ENCODE measurements around the gene AKNA. TPM values are rescaled to one million over a fixed set of nuclear protein-coding genes. Genes with fewer than 3 reads are reported as not detected.

Gene AKNA
- polyA plus RNA-seq, 4 donors: 3.4 to 22.0 (median 12.8) TPM

DNA sequence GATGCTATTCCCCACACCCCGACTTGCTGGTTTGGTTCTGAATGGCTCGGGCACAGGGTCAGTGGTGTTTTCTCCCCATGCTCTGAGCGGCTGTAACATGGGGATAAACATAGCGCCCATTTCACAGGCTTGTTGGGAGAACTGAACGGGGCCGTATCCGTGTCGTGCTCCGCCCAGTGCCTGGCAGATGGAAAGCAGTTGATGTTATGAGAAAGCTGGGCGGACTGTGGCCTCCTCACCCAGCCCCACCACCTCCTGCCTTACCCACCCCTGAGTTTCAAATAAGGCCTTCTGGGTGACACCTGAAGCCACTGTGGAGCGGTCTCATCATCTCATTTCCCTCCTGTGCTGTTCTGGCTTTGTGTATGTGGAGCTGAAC, 43.6 kb downstream of the AKNA start:
- H3K9me3 ChIP-seq (ENCODE audit: control insufficient read depth in 2 of 2, insufficient read depth in 1 of 2, low read depth in 1 of 2, low read length in 1 of 2): no peaks in the 10 kb centered on the region
- 90 to 93% (median 90%) methylated on average over 11 of the region's 11 CpGs for whole genome bisulfite sequencing, 3 donors
- no peak overlapping the region for H3K4me3 ChIP-seq (ENCODE audit: low read depth in 1 of 3, low read length in 3 of 3)
- DNase-seq (no peak), FAIRE-seq (no peak)
- no peaks in the 10 kb centered on the region for H3K27me3 ChIP-seq (ENCODE audit: control insufficient read depth in 3 of 3, insufficient read depth in 3 of 3, low read length in 3 of 3)
- no peaks in the 10 kb centered on the region for H3K4me1 ChIP-seq (ENCODE audit: control insufficient read depth in 3 of 3, insufficient read depth in 2 of 3, low read depth in 1 of 3, low read length in 2 of 3)
- H3K27ac ChIP-seq (ENCODE audit: low read depth in 1 of 3, low read length in 2 of 3): no peak overlapping the region
- peaks cover 7 to 75% (median 23%) of the 10 kb centered on the region in 3 donors for H3K36me3 ChIP-seq (ENCODE audit: control insufficient read depth in 3 of 3, insufficient read depth in 2 of 3, low read depth in 1 of 3, low read length in 3 of 3)

DNA sequence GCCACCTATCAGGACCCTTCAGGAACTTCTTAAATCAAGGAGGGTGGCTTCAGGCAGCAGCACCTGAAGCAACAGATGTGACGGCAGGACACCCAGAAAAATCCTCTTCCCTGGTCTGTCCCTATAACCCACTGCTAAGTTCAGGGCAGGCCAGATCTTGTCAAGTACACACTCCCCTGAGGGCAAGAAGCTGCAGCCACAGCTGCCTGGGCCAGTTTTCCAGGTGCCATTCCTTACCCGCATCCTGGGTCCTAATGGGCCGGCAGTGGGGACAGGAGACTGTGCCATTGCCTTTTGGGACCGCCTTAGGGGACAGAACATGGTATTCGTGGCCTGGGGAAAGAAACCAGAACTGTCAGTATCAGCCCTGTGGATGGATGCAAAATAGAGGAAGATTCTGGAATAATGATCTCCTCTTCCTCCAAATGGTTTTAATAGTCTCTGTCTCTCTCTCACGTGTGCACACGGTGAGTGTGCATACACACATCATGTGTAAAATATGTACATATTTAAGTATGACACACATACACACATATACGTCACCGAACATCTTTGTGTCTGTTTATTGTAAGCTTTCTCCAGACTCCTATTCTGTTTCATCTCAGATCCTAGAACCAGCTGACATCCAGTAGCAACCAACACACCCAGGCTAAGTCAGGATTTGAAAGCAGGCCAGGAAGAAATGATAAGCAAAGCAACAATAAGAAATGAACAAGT, 44.2 kb downstream of the AKNA start:
- no peaks in the 10 kb centered on the region for H3K9me3 ChIP-seq (ENCODE audit: control insufficient read depth in 2 of 2, insufficient read depth in 1 of 2, low read depth in 1 of 2, low read length in 1 of 2)
- 89 to 98% (median 94%) methylated on average over 9 of the region's 9 CpGs for WGBS, 3 donors
- no peaks in the 10 kb centered on the region for H3K27me3 ChIP-seq (ENCODE audit: control insufficient read depth in 3 of 3, insufficient read depth in 3 of 3, low read length in 3 of 3)
- no peak overlapping the region for H3K27ac ChIP-seq (ENCODE audit: low read depth in 1 of 3, low read length in 2 of 3)
- FAIRE-seq: no peak
- no peaks in the 10 kb centered on the region for H3K4me1 ChIP-seq (ENCODE audit: control insufficient read depth in 3 of 3, insufficient read depth in 2 of 3, low read depth in 1 of 3, low read length in 2 of 3)
- no peak for DNase-seq
- no peak overlapping the region for H3K4me3 ChIP-seq (ENCODE audit: low read depth in 1 of 3, low read length in 3 of 3)
- H3K36me3 ChIP-seq (ENCODE audit: control insufficient read depth in 3 of 3, insufficient read depth in 2 of 3, low read depth in 1 of 3, low read length in 3 of 3): peaks cover 7 to 75% (median 23%) of the 10 kb centered on the region in 3 donors

GRCh38 chr9:114342755-114343440, 44.9 kb downstream of the AKNA start:
- 88 to 94% (median 91%) methylated on average over 5 of the region's 5 CpGs for WGBS, 3 donors
- DNase-seq: no peak
- Histone ChIP-seq H3K4me1 (ENCODE audit: control insufficient read depth in 3 of 3, insufficient read depth in 2 of 3, low read depth in 1 of 3, low read length in 2 of 3) (no peaks in the 10 kb centered on the region), H3K4me3 (ENCODE audit: low read depth in 1 of 3, low read length in 3 of 3) (no peak overlapping the region), H3K27me3 (ENCODE audit: control insufficient read depth in 3 of 3, insufficient read depth in 3 of 3, low read length in 3 of 3) (no peaks in the 10 kb centered on the region), H3K36me3 (ENCODE audit: control insufficient read depth in 3 of 3, insufficient read depth in 2 of 3, low read depth in 1 of 3, low read length in 3 of 3) (peaks cover 7 to 74% (median 18%) of the 10 kb centered on the region in 3 donors), H3K9me3 (ENCODE audit: control insufficient read depth in 2 of 2, insufficient read depth in 1 of 2, low read depth in 1 of 2, low read length in 1 of 2) (no peaks in the 10 kb centered on the region), H3K27ac (ENCODE audit: low read depth in 1 of 3, low read length in 2 of 3) (no peak overlapping the region)
- FAIRE-seq: no peak

GRCh38 chr9:114341991-114342390, 45.8 kb downstream of the AKNA start:
- WGBS, 3 donors: 93 to 98% (median 94%) methylated on average over 4 of the region's 4 CpGs
- H3K36me3 ChIP-seq (ENCODE audit: control insufficient read depth in 3 of 3, insufficient read depth in 2 of 3, low read depth in 1 of 3, low read length in 3 of 3): peaks cover 2 to 75% (median 19%) of the 10 kb centered on the region in 3 donors
- H3K4me3 ChIP-seq (ENCODE audit: low read depth in 1 of 3, low read length in 3 of 3): no peak overlapping the region
- H3K27ac ChIP-seq (ENCODE audit: low read depth in 1 of 3, low read length in 2 of 3): no peak overlapping the region
- H3K4me1 ChIP-seq (ENCODE audit: control insufficient read depth in 3 of 3, insufficient read depth in 2 of 3, low read depth in 1 of 3, low read length in 2 of 3): no peaks in the 10 kb centered on the region
- no peaks in the 10 kb centered on the region for H3K9me3 ChIP-seq (ENCODE audit: control insufficient read depth in 2 of 2, insufficient read depth in 1 of 2, low read depth in 1 of 2, low read length in 1 of 2)
- FAIRE-seq (no peak), DNase-seq (no peak)
- H3K27me3 ChIP-seq (ENCODE audit: control insufficient read depth in 3 of 3, insufficient read depth in 3 of 3, low read length in 3 of 3): no peaks in the 10 kb centered on the region

- Histone ChIP-seq H3K4me1 (ENCODE audit: control insufficient read depth in 3 of 3, insufficient read depth in 2 of 3, low read depth in 1 of 3, low read length in 2 of 3) (no peaks in the 10 kb centered on the region), H3K27me3 (ENCODE audit: control insufficient read depth in 3 of 3, insufficient read depth in 3 of 3, low read length in 3 of 3) (no peaks in the 10 kb centered on the region), H3K9me3 (ENCODE audit: control insufficient read depth in 2 of 2, insufficient read depth in 1 of 2, low read depth in 1 of 2, low read length in 1 of 2) (no peaks in the 10 kb centered on the region), H3K27ac (ENCODE audit: low read depth in 1 of 3, low read length in 2 of 3) (no peak overlapping the region), H3K4me3 (ENCODE audit: low read depth in 1 of 3, low read length in 3 of 3) (no peak overlapping the region), H3K36me3 (ENCODE audit: control insufficient read depth in 3 of 3, insufficient read depth in 2 of 3, low read depth in 1 of 3, low read length in 3 of 3) (peaks cover 2 to 77% (median 19%) of the 10 kb centered on the region in 3 donors)
- no peak for DNase-seq
- FAIRE-seq: no peak
- WGBS, 3 donors: 81 to 88% (median 87%) methylated on average over 12 of the region's 12 CpGs
These were observed 46.5 kb downstream of the AKNA start for GRCh38 chr9:114341152-114341830.

GRCh38 chr9:114339130-114339908, 48.5 kb downstream of the AKNA start:
- FAIRE-seq: no peak
- H3K27ac ChIP-seq (ENCODE audit: low read depth in 1 of 3, low read length in 2 of 3): no peak overlapping the region
- H3K9me3 ChIP-seq (ENCODE audit: control insufficient read depth in 2 of 2, insufficient read depth in 1 of 2, low read depth in 1 of 2, low read length in 1 of 2): no peaks in the 10 kb centered on the region
- H3K4me3 ChIP-seq (ENCODE audit: low read depth in 1 of 3, low read length in 3 of 3): no peak overlapping the region
- no peaks in the 10 kb centered on the region for H3K4me1 ChIP-seq (ENCODE audit: control insufficient read depth in 3 of 3, insufficient read depth in 2 of 3, low read depth in 1 of 3, low read length in 2 of 3)
- peak; percentile 21 to 33 for DNase-seq
- H3K27me3 ChIP-seq (ENCODE audit: control insufficient read depth in 3 of 3, insufficient read depth in 3 of 3, low read length in 3 of 3): no peaks in the 10 kb centered on the region
- 83 to 91% (median 88%) methylated on average over 16 of the region's 16 CpGs for WGBS, 3 donors
- peaks cover 2 to 75% (median 19%) of the 10 kb centered on the region in 3 donors for H3K36me3 ChIP-seq (ENCODE audit: control insufficient read depth in 3 of 3, insufficient read depth in 2 of 3, low read depth in 1 of 3, low read length in 3 of 3)

DNA sequence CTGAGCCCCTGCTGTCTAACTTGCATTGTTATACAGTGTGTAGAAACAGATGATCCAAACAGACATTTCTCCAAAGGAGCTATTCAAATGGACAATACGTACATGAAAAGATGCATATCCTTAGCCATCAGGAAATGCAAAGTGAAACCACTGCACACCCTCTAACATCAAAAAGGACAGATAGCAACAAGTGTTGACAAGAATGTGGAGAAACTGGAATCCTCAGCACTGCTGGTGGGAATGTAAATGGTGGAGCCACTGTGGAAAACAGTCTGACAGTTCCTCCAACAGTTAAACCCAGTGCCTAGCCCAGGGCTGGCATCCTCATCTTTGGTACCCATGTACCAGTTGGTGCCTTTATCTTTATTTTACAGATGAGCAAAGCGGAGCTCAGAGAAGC, 49.6 kb downstream of the AKNA start:
- FAIRE-seq (no peak), DNase-seq (no peak)
- Histone ChIP-seq H3K27ac (ENCODE audit: low read depth in 1 of 3, low read length in 2 of 3) (no peak overlapping the region), H3K4me3 (ENCODE audit: low read depth in 1 of 3, low read length in 3 of 3) (no peak overlapping the region), H3K36me3 (ENCODE audit: control insufficient read depth in 3 of 3, insufficient read depth in 2 of 3, low read depth in 1 of 3, low read length in 3 of 3) (peaks cover 0 to 67% (median 12%) of the 10 kb centered on the region in 3 donors), H3K9me3 (ENCODE audit: control insufficient read depth in 2 of 2, insufficient read depth in 1 of 2, low read depth in 1 of 2, low read length in 1 of 2) (no peaks in the 10 kb centered on the region), H3K4me1 (ENCODE audit: control insufficient read depth in 3 of 3, insufficient read depth in 2 of 3, low read depth in 1 of 3, low read length in 2 of 3) (no peaks in the 10 kb centered on the region), H3K27me3 (ENCODE audit: control insufficient read depth in 3 of 3, insufficient read depth in 3 of 3, low read length in 3 of 3) (no peaks in the 10 kb centered on the region)
- WGBS, 3 donors: 93 to 96% (median 95%) methylated on average over 2 of the region's 2 CpGs
